Activated naive CD4-positive, alpha-beta T cell treated with anti-CD3 and anti-CD28 coated beads, Interleukin-2, amount 50 U/mL, for 24 hours (primary cell): Measurements from ENCODE around the gene NFATC1.

Source experiments
- H3K27ac Mint-ChIP-seq: one replicate; pipeline ENCODE4 v1.8.0; 2021; ENCODE audit warnings: mild to moderate bottlenecking, mixed read lengths
- H3K27me3 Mint-ChIP-seq: one replicate; pipeline ENCODE4 v1.8.0; 2021; ENCODE audit warnings: mixed read lengths
- H3K36me3 Mint-ChIP-seq: one replicate; pipeline ENCODE4 v1.8.0; 2021; ENCODE audit warnings: mixed read lengths
- H3K4me1 Mint-ChIP-seq: one replicate; pipeline ENCODE4 v1.8.0; 2021; ENCODE audit warnings: mixed read lengths
- H3K4me3 Mint-ChIP-seq: one replicate; pipeline ENCODE4 v1.8.0; 2021; ENCODE audit warnings: mild to moderate bottlenecking, mixed read lengths
- H3K9me3 Mint-ChIP-seq: one replicate; pipeline ENCODE4 v1.8.0; 2021; ENCODE audit warnings: mixed read lengths

Gene NFATC1

DNA sequence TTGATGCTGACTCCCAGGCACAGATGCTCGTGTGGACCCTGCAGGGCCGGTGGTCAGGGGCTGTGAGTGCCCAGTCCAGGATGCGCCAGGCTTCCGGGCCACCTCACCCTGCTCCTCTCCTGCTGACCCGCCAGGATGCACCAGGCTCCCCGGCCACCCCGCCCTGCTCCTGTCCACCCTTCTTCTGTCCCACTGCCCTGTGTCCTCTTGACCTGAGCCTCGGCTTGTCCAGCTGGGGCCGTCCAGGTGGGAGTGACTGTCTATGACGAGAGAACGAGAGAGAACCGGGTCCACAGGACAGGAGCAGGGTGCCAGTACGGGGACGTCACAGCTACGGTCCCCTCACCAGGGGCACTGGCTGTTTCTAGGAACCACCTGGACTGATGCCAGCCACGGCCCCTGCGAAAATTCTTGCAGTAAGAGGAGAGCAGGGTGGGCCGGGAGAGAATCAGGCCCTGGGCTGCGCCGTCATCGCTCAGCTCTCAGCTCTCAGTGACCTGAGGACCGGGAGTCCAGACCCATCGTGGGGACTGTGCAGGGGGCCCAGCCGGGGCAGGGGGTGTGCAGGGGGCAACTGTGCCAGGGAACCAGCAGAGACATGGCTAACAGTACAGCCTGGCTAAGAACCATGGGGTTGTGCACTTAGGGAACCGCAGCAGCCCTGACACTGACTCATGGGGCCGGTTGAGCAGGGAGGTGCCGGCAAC is 12.9 kb upstream of the NFATC1 start:
- H3K9me3 Mint-ChIP-seq, result no peaks in the 10 kb centered on the region
- H3K27ac Mint-ChIP-seq, result no peak overlapping the region
- H3K27me3 Mint-ChIP-seq, result no peaks in the 10 kb centered on the region
- H3K4me1 Mint-ChIP-seq, result peaks cover 15% of the 10 kb centered on the region
- H3K36me3 Mint-ChIP-seq, result peaks cover 2% of the 10 kb centered on the region
- no peak overlapping the region for H3K4me3 Mint-ChIP-seq

- peaks cover 2% of the 10 kb centered on the region for H3K36me3 Mint-ChIP-seq
- peaks cover 21% of the 10 kb centered on the region for H3K4me1 Mint-ChIP-seq
- no peak overlapping the region for H3K4me3 Mint-ChIP-seq
- H3K27ac Mint-ChIP-seq, result no peak overlapping the region
- no peaks in the 10 kb centered on the region for H3K9me3 Mint-ChIP-seq
- no peaks in the 10 kb centered on the region for H3K27me3 Mint-ChIP-seq
Observed at GRCh38 chr18:79383388-79384056, 12.2 kb upstream of the NFATC1 start.

DNA sequence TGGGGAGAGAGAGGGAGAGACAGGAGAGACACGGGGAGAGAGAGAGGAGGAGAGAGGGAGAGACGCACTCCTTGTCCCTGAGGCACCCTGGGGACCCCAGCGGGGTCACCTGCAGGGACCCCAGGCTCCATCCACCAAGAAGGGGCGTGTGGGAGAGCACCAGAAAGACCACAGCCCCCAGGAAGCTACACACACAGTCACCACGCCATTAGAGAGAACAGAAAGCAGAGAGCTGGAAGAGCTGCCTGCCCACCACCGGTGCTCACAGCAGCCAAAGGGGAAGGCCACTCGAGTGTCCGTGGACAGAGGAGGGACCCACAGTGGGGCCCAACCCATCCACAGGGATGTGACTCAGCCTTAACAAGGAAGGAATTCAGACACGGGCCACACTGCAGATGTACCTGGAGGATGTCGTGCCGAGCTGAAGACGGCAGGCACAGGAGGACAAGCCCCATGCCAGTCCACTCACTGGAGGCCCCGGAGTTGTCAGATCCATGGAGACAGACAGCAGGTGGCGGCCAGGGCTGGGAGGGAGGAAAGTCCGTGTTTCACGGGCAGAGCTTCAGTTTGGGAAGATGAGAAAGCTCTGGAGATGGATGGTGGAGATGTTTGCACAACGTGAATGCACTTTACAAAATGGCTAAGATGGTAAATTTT is 11.5 kb upstream of the NFATC1 start:
- Mint-ChIP-seq H3K4me3 (no peak overlapping the region), H3K36me3 (no peaks in the 10 kb centered on the region), H3K9me3 (no peaks in the 10 kb centered on the region), H3K27ac (no peak overlapping the region), H3K4me1 (peaks cover 22% of the 10 kb centered on the region), H3K27me3 (no peaks in the 10 kb centered on the region)

DNA sequence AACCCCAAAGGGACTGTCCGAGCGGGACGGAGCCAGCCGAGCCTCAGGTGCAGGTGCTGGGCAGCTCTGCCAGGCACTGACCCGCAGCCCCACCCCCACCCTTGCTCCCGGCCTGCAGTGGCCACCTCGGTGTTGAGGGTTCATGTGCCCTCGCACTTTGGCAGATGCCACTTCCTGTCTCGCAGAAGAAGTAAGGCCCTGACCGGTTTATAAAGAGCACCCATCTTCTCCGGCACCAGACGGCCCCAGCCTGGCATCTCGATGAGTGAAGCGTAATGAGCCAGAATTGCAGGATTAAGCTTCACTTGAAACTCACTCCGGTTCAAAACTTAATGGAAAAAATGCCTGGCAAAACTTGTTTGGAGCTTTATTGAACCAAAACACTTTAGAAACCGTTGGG is 10.9 kb upstream of the NFATC1 start:
- Mint-ChIP-seq H3K4me1 (peaks cover 23% of the 10 kb centered on the region), H3K36me3 (no peaks in the 10 kb centered on the region), H3K27ac (no peak overlapping the region), H3K4me3 (no peak overlapping the region), H3K27me3 (no peaks in the 10 kb centered on the region), H3K9me3 (no peaks in the 10 kb centered on the region)

- Mint-ChIP-seq H3K27me3 (no peaks in the 10 kb centered on the region), H3K36me3 (no peaks in the 10 kb centered on the region), H3K4me1 (peaks cover 26% of the 10 kb centered on the region), H3K27ac (no peak overlapping the region), H3K4me3 (no peak overlapping the region), H3K9me3 (no peaks in the 10 kb centered on the region)
Observed at GRCh38 chr18:79385326-79385707, 10.4 kb upstream of the NFATC1 start.

GRCh38 chr18:79385708-79386341 is 9.9 kb upstream of the NFATC1 start:
- H3K4me3 Mint-ChIP-seq, result no peak overlapping the region
- H3K27ac Mint-ChIP-seq, result no peak overlapping the region
- no peaks in the 10 kb centered on the region for H3K36me3 Mint-ChIP-seq
- H3K9me3 Mint-ChIP-seq, result no peaks in the 10 kb centered on the region
- peaks cover 31% of the 10 kb centered on the region for H3K4me1 Mint-ChIP-seq
- no peaks in the 10 kb centered on the region for H3K27me3 Mint-ChIP-seq

GRCh38 chr18:79386547-79386946 is 9.2 kb upstream of the NFATC1 start:
- Mint-ChIP-seq H3K9me3 (no peaks in the 10 kb centered on the region), H3K27ac (no peak overlapping the region), H3K36me3 (no peaks in the 10 kb centered on the region), H3K27me3 (no peaks in the 10 kb centered on the region), H3K4me3 (no peak overlapping the region), H3K4me1 (peaks cover 34% of the 10 kb centered on the region)

DNA sequence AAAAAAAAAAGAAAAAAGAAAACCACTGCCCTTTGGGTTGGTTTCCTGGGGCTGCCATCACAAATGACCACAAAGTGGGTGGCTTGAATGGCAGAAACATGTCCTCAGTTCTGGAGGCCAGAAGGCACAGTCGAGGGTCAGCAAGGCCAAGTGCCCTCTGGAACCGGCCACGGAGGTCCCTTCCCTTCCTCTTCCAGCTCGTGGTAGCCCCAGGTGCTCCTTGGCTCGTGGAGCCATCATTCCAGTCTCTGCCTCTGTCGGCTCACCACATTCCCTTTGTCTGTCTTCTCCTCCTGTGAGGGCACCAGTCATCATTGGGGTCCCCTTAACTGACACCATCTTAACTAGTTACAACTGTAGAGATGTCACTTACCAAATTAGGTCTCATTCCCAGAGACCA is 8.5 kb upstream of the NFATC1 start:
- H3K27ac Mint-ChIP-seq, result no peak overlapping the region
- H3K4me3 Mint-ChIP-seq, result no peak overlapping the region
- no peaks in the 10 kb centered on the region for H3K27me3 Mint-ChIP-seq
- H3K9me3 Mint-ChIP-seq, result no peaks in the 10 kb centered on the region
- H3K36me3 Mint-ChIP-seq, result no peaks in the 10 kb centered on the region
- H3K4me1 Mint-ChIP-seq, result peaks cover 37% of the 10 kb centered on the region

DNA sequence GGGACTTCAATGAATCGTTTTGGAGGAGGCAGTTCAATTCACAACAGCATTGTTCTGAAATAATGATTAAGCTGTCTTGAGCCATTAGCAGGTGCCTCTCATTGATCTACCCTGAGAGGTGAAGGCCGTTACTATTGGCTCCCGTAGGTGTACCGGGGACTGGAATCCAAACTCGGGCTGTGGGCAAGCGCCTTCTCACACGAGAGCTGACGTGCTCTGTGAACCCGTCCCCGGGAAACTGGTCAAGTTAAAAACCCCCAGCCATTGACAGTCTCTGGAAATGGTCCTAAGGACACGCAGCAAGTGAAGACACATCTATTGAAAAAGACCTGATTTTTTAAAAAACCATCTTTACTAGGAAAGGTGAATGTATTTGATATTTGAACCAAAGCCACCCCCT is 8.1 kb upstream of the NFATC1 start:
- H3K27ac Mint-ChIP-seq, result no peak overlapping the region

GRCh38 chr18:79388043-79388442 is 7.7 kb upstream of the NFATC1 start:
- Mint-ChIP-seq H3K9me3 (no peaks in the 10 kb centered on the region), H3K4me1 (peaks cover 45% of the 10 kb centered on the region), H3K4me3 (no peak overlapping the region), H3K36me3 (no peaks in the 10 kb centered on the region), H3K27ac (no peak overlapping the region), H3K27me3 (no peaks in the 10 kb centered on the region)

More for the DNA sequence above, 8.1 kb upstream of the NFATC1 start:
- Mint-ChIP-seq H3K36me3 (no peaks in the 10 kb centered on the region), H3K4me3 (no peak overlapping the region), H3K4me1 (peaks cover 41% of the 10 kb centered on the region), H3K9me3 (no peaks in the 10 kb centered on the region), H3K27me3 (no peaks in the 10 kb centered on the region)

DNA sequence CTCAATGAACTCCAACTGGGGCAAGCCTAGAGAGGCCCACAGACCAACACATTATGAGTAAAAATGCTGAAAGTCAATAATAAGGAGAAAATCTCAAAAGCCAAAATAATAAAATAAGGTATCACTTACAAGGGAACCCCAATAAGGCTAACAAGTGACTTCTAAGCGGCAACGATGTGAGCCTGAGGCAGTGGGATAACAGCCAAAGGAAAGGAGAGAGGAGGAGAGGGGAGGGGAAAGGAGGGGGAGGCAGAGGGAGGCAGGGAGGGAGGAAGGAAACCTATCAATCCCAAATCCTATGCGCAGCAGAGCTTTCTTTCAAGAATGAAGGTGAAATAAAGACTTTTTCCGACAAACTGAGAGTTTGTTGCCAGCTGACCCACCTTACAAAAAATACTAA is 6.0 kb upstream of the NFATC1 start:
- Mint-ChIP-seq H3K9me3 (no peaks in the 10 kb centered on the region), H3K36me3 (no peaks in the 10 kb centered on the region), H3K27ac (no peak overlapping the region), H3K27me3 (no peaks in the 10 kb centered on the region), H3K4me3 (no peak overlapping the region), H3K4me1 (peaks cover 53% of the 10 kb centered on the region)

DNA sequence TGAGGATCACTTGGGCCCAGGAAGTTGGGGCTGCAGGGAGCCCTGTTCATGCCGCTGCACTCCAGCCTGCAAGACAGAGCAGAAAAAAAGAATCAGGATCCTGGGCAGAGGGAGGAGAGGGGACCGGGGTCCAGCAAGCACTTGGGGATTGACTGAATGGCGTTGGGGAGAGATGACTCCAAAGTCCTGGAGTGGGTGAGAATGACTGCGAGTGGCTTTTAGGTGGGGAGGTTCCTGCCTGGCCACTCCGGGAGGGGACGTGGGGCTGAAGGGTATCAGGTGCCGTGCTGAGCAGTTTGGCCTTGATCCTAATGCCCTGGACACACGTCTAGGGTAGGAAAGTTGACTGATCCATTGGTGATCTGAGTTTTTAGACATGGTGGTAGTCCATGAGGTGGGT is 3.5 kb upstream of the NFATC1 start:
- Mint-ChIP-seq H3K4me1 (peaks cover 53% of the 10 kb centered on the region), H3K36me3 (no peaks in the 10 kb centered on the region), H3K27ac (peak overlapping the region; percentile 10), H3K9me3 (no peaks in the 10 kb centered on the region), H3K27me3 (no peaks in the 10 kb centered on the region), H3K4me3 (peak overlapping the region; percentile 49)

GRCh38 chr18:79393181-79393634 is 2.5 kb upstream of the NFATC1 start:
- Mint-ChIP-seq H3K27ac (peak overlapping the region; percentile 83), H3K36me3 (no peaks in the 10 kb centered on the region), H3K4me1 (peaks cover 52% of the 10 kb centered on the region), H3K27me3 (no peaks in the 10 kb centered on the region), H3K4me3 (peak overlapping the region; percentile 88), H3K9me3 (no peaks in the 10 kb centered on the region)

DNA sequence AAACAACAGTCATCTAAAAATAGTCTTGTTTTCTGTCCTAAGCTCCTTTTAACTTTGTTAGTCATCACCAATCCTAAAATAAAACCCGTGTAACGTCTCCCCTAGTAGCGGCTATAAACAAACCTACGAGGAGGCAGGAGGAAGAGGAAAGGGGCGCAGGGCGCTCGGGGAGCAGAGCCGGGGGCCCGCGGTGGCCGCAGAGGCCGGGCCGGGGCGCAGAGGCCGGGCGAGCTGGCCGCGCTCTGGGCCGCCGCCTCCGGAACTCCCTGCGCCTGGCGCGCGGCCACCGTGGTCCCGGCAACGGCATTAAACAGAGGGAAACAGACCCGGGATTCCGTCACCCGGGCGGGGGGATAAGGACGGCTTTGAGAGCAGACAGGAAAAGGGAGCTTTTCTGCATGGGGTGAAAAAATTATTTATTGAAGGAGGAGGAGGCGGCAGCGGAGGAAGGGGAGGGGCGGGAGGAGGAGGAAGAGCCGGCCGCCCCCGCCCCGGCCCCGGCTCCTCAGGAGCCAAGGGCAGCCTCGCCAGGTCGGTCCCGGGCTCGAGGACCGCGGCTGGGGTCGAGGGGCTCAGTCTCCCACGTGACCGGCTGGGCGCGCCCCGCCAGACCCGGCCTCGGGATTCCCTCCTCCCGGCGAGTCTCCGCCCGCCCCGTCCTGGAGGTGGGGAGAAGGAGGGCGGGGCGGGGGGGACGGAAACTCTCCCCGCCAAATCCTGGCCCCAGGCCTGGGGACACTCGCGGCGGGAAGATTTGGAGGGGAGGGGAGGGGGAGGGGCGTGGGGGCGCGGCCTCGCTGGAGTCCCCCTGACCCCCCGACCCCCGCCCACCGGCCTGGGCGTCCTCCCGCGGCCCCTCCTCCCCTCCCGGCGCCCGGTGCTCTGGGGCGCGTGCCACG is 1.8 kb upstream of the NFATC1 start:
- Mint-ChIP-seq H3K27ac (peak overlapping the region; percentile 83), H3K4me3 (peak overlapping the region; percentile 88), H3K9me3 (no peaks in the 10 kb centered on the region), H3K36me3 (peaks cover 1% of the 10 kb centered on the region), H3K4me1 (peaks cover 53% of the 10 kb centered on the region), H3K27me3 (no peaks in the 10 kb centered on the region)
